Measurements from ENCODE around the gene HOXC6. TPM values are rescaled to one million over a fixed set of nuclear protein-coding genes. Genes with fewer than 3 reads are reported as not detected.

Gene HOXC6
- total and polyA plus RNA-seq, 9 of the 15 experiments (the other 6 are each of a cell fraction or from before 2014, with no cell fraction given) = 0.06 to 4.0 (median 1.4) TPM

GRCh38 chr12:54039417-54040147, 11.3 kb downstream of the HOXC6 start:
- H2AFZ ChIP-seq (ENCODE audit: low read depth, low read length) = peak overlapping the region; percentile 56
- TF ChIP-seq HOMEZ (CRISPR knock-in tag; IDR thresholded peaks at IDR 0.05) (no peak), SMARCA4 (IDR thresholded peaks at IDR 0.05) (no peak), ZSCAN29 (IDR thresholded peaks at IDR 0.05) (no peak), ZNF780A (CRISPR knock-in tag; IDR thresholded peaks at IDR 0.05) (no peak), GTF2E2 (tag; IDR thresholded peaks at IDR 0.05) (no peak), BCLAF1 (IDR thresholded peaks at IDR 0.05; ENCODE audit: borderline replicate concordance in 1 of 2, control insufficient read depth in 1 of 2, low read depth in 2 of 2, low read length in 1 of 2) (no peak), SMAD4 (CRISPR knock-in tag; conservative IDR thresholded peaks at IDR 0.05) (no peak), TRIM24 (IDR thresholded peaks at IDR 0.05) (no peak), EHMT2 (IDR thresholded peaks at IDR 0.05) (no peak)

More at GRCh38 chr12:54039417-54040147, 11.3 kb downstream of the HOXC6 start:
- Histone ChIP-seq H3K79me2 (ENCODE audit: control insufficient read depth, insufficient read depth, low read length) (no peaks in the 10 kb centered on the region), H3K9me3 (replicated peaks; ENCODE audit: control insufficient read depth, insufficient read depth, low read depth, low read length) (no peaks in the 10 kb centered on the region), H3K4me3 (no peak overlapping the region), H3K9me1 (ENCODE audit: control insufficient read depth, insufficient read depth, low read length) (no peaks in the 10 kb centered on the region), H3K9ac (ENCODE audit: insufficient read depth in 1 of 2, low read depth in 2 of 2, low read length in 2 of 2) (no peak overlapping the region), H3K27ac (ENCODE audit: extremely low read depth, low read depth, low read length) (no peak overlapping the region), H4K20me1 (replicated peaks; ENCODE audit: control insufficient read depth, insufficient read depth, low read length) (no peaks in the 10 kb centered on the region), H3K4me1 (replicated peaks in 1 of 2; ENCODE audit: control insufficient read depth in 2 of 2, insufficient read depth in 2 of 2, low read length in 2 of 2) (peaks cover 0 to 5% of the 10 kb centered on the region in 2 experiments; a peak in 3 of 5 replicates), H3K4me2 (ENCODE audit: insufficient read depth, low read length) (peak overlapping the region; percentile 27; the same call in 1 of the 2 replicates), H3K27me3 (ENCODE audit: control insufficient read depth in 2 of 2, insufficient read depth in 2 of 2, low read length in 2 of 2) (peaks cover 12 to 13% of the 10 kb centered on the region in 2 experiments; a peak in 3 of 5 replicates), H3K36me3 (ENCODE audit: control insufficient read depth, insufficient read depth, low read length) (no peaks in the 10 kb centered on the region)
- ATAC-seq = no peak; the same call in 2 of the 3 replicates
- intact Hi-C loops (cut with micrococcal nuclease) (no loop called here), in situ Hi-C loops (cut with MboI) (loop anchor here (5.0 kb wide), 1 partner anchor 93 kb away; no protein-coding TSS in a partner anchor)
- FAIRE-seq = no peak
- BruUV-seq (replicated peaks) = no TSS peak
- no peak for DNase-seq (ENCODE audit: extremely low read depth in 1 of 4, low spot score in 3 of 4)
- ChIA-PET POLR2A (interaction anchor here (1.0 to 1.1 kb wide), 2 partner anchors 10 to 12 kb away, joined by 3 read pairs; no protein-coding TSS in a partner anchor), CTCF (ENCODE audit: low intra/inter-chr PET ratio) (no interaction called here)
- WGBS (ENCODE audit: insufficient coverage, low coverage, missing lambda C conversion rate) = 12% methylated on average over 16 of the region's 16 CpGs
